Neural progenitor cell (in vitro differentiated cells): ENCODE data around the gene CORIN. TPM values are rescaled to one million over a fixed set of nuclear protein-coding genes. Genes with fewer than 3 reads are reported as not detected.

Experiments
- DNase-seq: peaks from one replicate; pipeline ENCODE4 v3.0.0-alpha.2; 2016; ENCODE audit warnings: low spot score
- H2AFZ ChIP-seq: fragments of 200-600 bp; sonication (generic); replicated peaks from 2 replicates; pipeline ENCODE4 v1.6.1; 2016; ENCODE audit warnings: antibody characterized with exemption
- H3F3A ChIP-seq: fragments of 200-600 bp; sonication (generic); 2 replicates; pipeline ENCODE4 v1.6.1; 2016; ENCODE audit warnings: antibody characterized with exemption, low read depth
- H3K27ac ChIP-seq: fragments of 200-600 bp; sonication (generic); 2 replicates; pipeline ENCODE4 v1.5.1; 2016; ENCODE audit warnings: mild to moderate bottlenecking
- H3K27me3 ChIP-seq: fragments of 200-600 bp; sonication (generic); 2 replicates; pipeline ENCODE4 v1.6.1; 2016; ENCODE audit warnings: mild to moderate bottlenecking, moderate library complexity
- H3K36me3 ChIP-seq: fragments of 200-600 bp; sonication (generic); 2 replicates; pipeline ENCODE4 v1.5.1; 2016
- H3K4me1 ChIP-seq: fragments of 200-600 bp; sonication (generic); 2 replicates; pipeline ENCODE4 v1.6.1; 2016; ENCODE audit warnings: mixed run types
- H3K4me2 ChIP-seq: fragments of 200-600 bp; sonication (generic); 2 replicates; pipeline ENCODE4 v1.6.1; 2016
- H3K4me3 ChIP-seq: fragments of 200-600 bp; sonication (generic); 2 replicates; pipeline ENCODE4 v1.5.1; 2016
- H3K79me2 ChIP-seq: fragments of 200-600 bp; sonication (generic); 2 replicates; pipeline ENCODE4 v1.6.1; 2016; ENCODE audit warnings: low read depth
- H3K9ac ChIP-seq: fragments of 200-600 bp; sonication (generic); 2 replicates; pipeline ENCODE4 v1.6.1; 2016
- H3K9me3 ChIP-seq: fragments of 200-600 bp; sonication (generic); 2 replicates; pipeline ENCODE4 v1.5.1; 2016; ENCODE audit warnings: low read depth
- H4K20me1 ChIP-seq: fragments of 200-600 bp; sonication (generic); 2 replicates; pipeline ENCODE4 v1.6.1; 2016; ENCODE audit warnings: low read depth
- H3K27ac Mint-ChIP-seq: 3 replicates; pipeline ENCODE4 v1.8.0; 2021; ENCODE audit warnings: mixed read lengths
- H3K27me3 Mint-ChIP-seq: 2 replicates; pipeline ENCODE4 v1.8.0; 2022; ENCODE audit warnings: low read depth, mild to moderate bottlenecking, inconsistent platforms, moderate library complexity, mixed read lengths; ENCODE audit not compliant: insufficient read depth
- H3K36me3 Mint-ChIP-seq: 3 replicates; pipeline ENCODE4 v1.8.0; 2021; ENCODE audit warnings: mixed read lengths
- H3K4me1 Mint-ChIP-seq: 3 replicates; pipeline ENCODE4 v1.8.0; 2021; ENCODE audit warnings: mixed read lengths
- H3K4me3 Mint-ChIP-seq: 3 replicates; pipeline ENCODE4 v1.8.0; 2021; ENCODE audit warnings: mild to moderate bottlenecking, moderate library complexity, mixed read lengths
- H3K9me3 Mint-ChIP-seq: 3 replicates; pipeline ENCODE4 v1.8.0; 2020; ENCODE audit warnings: mixed read lengths
- EZH2 ChIP-seq: fragments of 200-600 bp; sonication (generic); IDR thresholded peaks from 2 replicates; pipeline ENCODE4 v1.6.1; 2017; ENCODE audit warnings: antibody characterized with exemption, mild to moderate bottlenecking, moderate library complexity
- EZH2phosphoT487 ChIP-seq: fragments of 200-600 bp; sonication (generic); IDR thresholded peaks from 2 replicates; pipeline ENCODE4 v1.6.1; 2017; ENCODE audit warnings: antibody characterized with exemption
- total RNA-seq: library from RNA; depleted of rRNA; stranded (reverse); fragments of >200 nt; gene quantifications from 2 replicates; pipeline ENCODE4 v1.2.3, GENCODE V29; 2015; ENCODE audit warnings: low replicate concordance
- TF ChIP-seq, protein P1 (sequence below): fragments of 200-600 bp; sonication (generic); IDR thresholded peaks from 2 replicates; pipeline ENCODE4 v1.5.1; 2017; ENCODE audit warnings: antibody characterized with exemption, mild to moderate bottlenecking

The CORIN gene
- total RNA-seq, 1 donor from 2014 or later: not detected

DNA sequence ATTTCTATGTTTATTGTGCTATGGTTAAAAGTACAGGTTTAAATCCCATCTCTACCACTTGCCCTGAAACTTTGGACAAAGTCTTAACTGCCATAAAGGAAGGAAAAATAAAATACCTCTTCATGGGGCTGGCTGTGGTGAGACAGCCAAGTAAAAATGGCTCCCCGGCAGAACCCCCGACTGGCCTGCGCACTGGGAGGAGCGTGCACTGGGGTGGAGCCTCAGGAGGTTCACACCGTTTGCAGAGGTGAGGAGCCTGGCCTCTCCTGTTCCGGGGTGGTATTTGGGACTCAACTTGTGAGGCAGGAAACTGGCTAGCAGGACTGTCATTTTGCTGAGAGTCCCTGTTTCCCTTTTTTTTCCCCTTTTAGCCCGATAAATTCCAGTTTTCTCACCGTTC is 47.8 kb downstream of the CORIN start:
- Mint-ChIP-seq H3K4me3 (no peak overlapping the region), H3K27me3 (peaks cover 5% of the 10 kb centered on the region), H3K36me3 (no peaks in the 10 kb centered on the region), H3K27ac (no peak overlapping the region), H3K9me3 (no peaks in the 10 kb centered on the region), H3K4me1 (no peaks in the 10 kb centered on the region)
- no peak for DNase-seq
- Histone ChIP-seq H3K27me3 (no peaks in the 10 kb centered on the region), H3F3A (no peaks in the 10 kb centered on the region), H2AFZ (no peak overlapping the region), H3K9ac (no peak overlapping the region), H3K4me3 (no peak overlapping the region), H3K79me2 (no peaks in the 10 kb centered on the region), H3K4me1 (no peaks in the 10 kb centered on the region), H3K4me2 (no peak overlapping the region), H3K36me3 (no peaks in the 10 kb centered on the region), H4K20me1 (no peaks in the 10 kb centered on the region), H3K9me3 (no peaks in the 10 kb centered on the region), H3K27ac (no peak overlapping the region)
- TF ChIP-seq EZH2: no peak
- TF ChIP-seq, protein P1, sequence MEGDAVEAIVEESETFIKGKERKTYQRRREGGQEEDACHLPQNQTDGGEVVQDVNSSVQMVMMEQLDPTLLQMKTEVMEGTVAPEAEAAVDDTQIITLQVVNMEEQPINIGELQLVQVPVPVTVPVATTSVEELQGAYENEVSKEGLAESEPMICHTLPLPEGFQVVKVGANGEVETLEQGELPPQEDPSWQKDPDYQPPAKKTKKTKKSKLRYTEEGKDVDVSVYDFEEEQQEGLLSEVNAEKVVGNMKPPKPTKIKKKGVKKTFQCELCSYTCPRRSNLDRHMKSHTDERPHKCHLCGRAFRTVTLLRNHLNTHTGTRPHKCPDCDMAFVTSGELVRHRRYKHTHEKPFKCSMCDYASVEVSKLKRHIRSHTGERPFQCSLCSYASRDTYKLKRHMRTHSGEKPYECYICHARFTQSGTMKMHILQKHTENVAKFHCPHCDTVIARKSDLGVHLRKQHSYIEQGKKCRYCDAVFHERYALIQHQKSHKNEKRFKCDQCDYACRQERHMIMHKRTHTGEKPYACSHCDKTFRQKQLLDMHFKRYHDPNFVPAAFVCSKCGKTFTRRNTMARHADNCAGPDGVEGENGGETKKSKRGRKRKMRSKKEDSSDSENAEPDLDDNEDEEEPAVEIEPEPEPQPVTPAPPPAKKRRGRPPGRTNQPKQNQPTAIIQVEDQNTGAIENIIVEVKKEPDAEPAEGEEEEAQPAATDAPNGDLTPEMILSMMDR: no peak
- no peak for TF ChIP-seq EZH2phosphoT487

- no peaks in the 10 kb centered on the region for H3K4me1 ChIP-seq
- Mint-ChIP-seq H3K27me3 (peaks cover 5% of the 10 kb centered on the region), H3K27ac (no peak overlapping the region), H3K4me3 (no peak overlapping the region), H3K9me3 (no peaks in the 10 kb centered on the region), H3K4me1 (no peaks in the 10 kb centered on the region), H3K36me3 (no peaks in the 10 kb centered on the region)
- no peak for DNase-seq
- H3K9me3 ChIP-seq: no peaks in the 10 kb centered on the region
- H3K36me3 ChIP-seq: no peaks in the 10 kb centered on the region
- H2AFZ ChIP-seq: no peak overlapping the region
- no peaks in the 10 kb centered on the region for H3K79me2 ChIP-seq
- TF ChIP-seq EZH2 (no peak), EZH2phosphoT487 (no peak)
- TF ChIP-seq, protein P1: no peak
- no peak overlapping the region for H3K4me3 ChIP-seq
- H3F3A ChIP-seq: no peaks in the 10 kb centered on the region
- H4K20me1 ChIP-seq: no peaks in the 10 kb centered on the region
- no peak overlapping the region for H3K27ac ChIP-seq
- no peak overlapping the region for H3K9ac ChIP-seq
- no peaks in the 10 kb centered on the region for H3K27me3 ChIP-seq
- no peak overlapping the region for H3K4me2 ChIP-seq
Observed at GRCh38 chr4:47788126-47788525, 49.7 kb downstream of the CORIN start.

DNA sequence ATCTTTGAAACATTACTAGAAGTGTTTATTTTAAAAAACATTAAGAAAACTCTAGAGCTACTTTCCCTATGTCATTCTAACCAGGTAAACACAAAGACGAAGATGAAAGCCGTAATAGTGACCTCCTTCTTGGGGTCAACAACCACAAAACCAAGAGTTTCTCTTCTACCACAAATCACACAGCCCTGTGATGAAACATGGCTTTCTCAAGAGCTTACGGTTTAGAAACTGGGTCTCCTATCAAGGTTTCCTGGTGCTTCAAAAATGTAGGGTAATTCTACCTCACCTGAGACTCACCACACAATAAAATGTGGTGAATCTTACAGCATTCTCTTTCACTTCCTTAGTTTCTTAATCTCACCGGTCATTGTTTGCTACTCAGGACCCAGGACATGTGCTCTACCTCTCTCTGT is 50.9 kb downstream of the CORIN start:
- Mint-ChIP-seq H3K4me3 (no peak overlapping the region), H3K4me1 (no peaks in the 10 kb centered on the region), H3K36me3 (no peaks in the 10 kb centered on the region), H3K27me3 (peaks cover 5% of the 10 kb centered on the region), H3K27ac (no peak overlapping the region), H3K9me3 (no peaks in the 10 kb centered on the region)
- no peak overlapping the region for H3K9ac ChIP-seq
- no peaks in the 10 kb centered on the region for H3K27me3 ChIP-seq
- no peak for DNase-seq
- no peaks in the 10 kb centered on the region for H3F3A ChIP-seq
- H3K4me3 ChIP-seq: no peak overlapping the region
- H3K27ac ChIP-seq: no peak overlapping the region
- no peaks in the 10 kb centered on the region for H3K9me3 ChIP-seq
- no peak for TF ChIP-seq EZH2phosphoT487
- TF ChIP-seq EZH2: no peak
- TF ChIP-seq, protein P1: no peak
- no peaks in the 10 kb centered on the region for H4K20me1 ChIP-seq
- no peaks in the 10 kb centered on the region for H3K79me2 ChIP-seq
- H3K4me2 ChIP-seq: no peak overlapping the region
- H3K4me1 ChIP-seq: no peaks in the 10 kb centered on the region
- H3K36me3 ChIP-seq: no peaks in the 10 kb centered on the region
- H2AFZ ChIP-seq: no peak overlapping the region

- no peak overlapping the region for H3K27ac ChIP-seq
- no peaks in the 10 kb centered on the region for H3F3A ChIP-seq
- no peaks in the 10 kb centered on the region for H3K79me2 ChIP-seq
- Mint-ChIP-seq H3K9me3 (peaks cover 3% of the 10 kb centered on the region), H3K27me3 (peaks cover 5% of the 10 kb centered on the region), H3K4me3 (no peak overlapping the region), H3K36me3 (no peaks in the 10 kb centered on the region), H3K27ac (no peak overlapping the region), H3K4me1 (no peaks in the 10 kb centered on the region)
- TF ChIP-seq, protein P1: no peak
- no peak for TF ChIP-seq EZH2
- TF ChIP-seq EZH2phosphoT487: no peak
- no peaks in the 10 kb centered on the region for H3K4me1 ChIP-seq
- no peaks in the 10 kb centered on the region for H3K27me3 ChIP-seq
- no peaks in the 10 kb centered on the region for H4K20me1 ChIP-seq
- no peaks in the 10 kb centered on the region for H3K36me3 ChIP-seq
- H3K9me3 ChIP-seq: no peaks in the 10 kb centered on the region
- no peak for DNase-seq
- H3K4me2 ChIP-seq: no peak overlapping the region
- H3K4me3 ChIP-seq: no peak overlapping the region
- H3K9ac ChIP-seq: no peak overlapping the region
- H2AFZ ChIP-seq: no peak overlapping the region
Observed at GRCh38 chr4:47785153-47785552, 52.7 kb downstream of the CORIN start.
